GM18520 (cell line): ENCODE results near the gene BABAM2.

Experiments
- ATAC-seq: cut with Tn5 transposase; IDR thresholded peaks from one replicate; pipeline ENCODE4 v1.9.1; 2021; ENCODE audit not compliant: unreplicated experiment

The BABAM2 gene

DNA sequence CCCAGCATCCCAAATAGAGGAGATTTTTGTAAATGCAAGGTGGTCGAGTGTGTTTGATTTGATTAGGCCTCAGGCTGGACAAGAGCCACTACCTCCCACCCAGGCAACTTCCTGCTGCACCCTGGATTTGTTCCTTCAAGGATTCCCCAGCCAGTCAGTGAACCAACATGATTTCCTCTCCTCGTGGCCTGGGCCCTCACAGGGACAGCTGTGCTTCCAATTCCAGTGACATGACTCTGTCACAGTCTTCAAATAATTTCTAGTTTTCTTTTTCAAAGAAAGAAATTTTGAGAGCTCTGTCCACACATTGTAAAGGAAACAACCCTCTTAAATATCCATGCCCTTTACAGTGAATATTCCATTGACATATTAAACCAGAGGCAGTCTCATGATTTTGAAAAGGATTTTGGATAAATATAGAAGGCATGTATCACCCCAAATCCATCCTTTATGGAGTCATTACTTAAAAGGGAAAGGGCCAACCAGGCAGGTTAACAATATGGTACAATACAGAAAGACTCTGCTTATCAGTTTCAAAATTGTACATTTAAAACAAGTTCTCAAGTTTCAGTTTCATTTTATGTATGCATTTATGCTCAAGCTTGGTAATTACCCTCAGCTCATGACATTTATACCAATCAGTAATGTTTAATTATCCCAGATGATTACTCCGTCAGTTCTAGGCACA is 380.8 kb downstream of the BABAM2 start:
- no peak for ATAC-seq

DNA sequence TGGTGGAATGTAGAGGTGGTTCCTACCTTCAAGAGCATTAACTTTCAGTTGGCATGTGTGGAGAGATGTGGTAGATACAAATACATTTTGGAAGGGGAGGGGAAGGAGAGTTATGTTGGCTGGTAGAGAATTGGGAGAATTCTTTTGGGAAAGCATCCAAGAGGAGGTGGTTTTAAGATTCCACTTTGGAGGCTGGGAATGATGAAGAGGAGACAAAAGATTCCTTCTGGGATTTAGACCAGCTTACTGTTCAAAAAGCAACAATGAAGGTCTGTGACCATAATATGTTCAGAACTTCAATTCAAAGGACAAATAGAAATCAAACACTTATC is 381.4 kb downstream of the BABAM2 start:
- no peak for ATAC-seq

DNA sequence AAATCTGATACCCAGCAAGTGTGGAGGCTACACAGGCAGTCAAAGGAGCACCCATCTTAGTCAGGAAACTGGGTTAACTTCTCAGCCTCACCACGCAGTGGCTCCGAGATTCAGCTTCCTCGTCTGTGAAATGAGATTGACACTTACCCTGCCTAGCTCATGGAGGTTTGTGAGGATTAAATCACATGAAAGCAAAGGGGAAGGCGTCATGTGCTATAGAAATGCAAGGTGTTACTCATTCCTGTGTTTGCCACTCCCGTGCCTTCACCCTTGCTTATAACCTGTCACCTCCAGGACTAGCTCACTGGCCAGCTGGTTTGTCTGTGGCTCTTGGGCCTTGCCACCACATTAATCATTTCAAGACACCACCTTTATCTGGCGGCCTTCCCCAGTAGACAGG is 383.2 kb downstream of the BABAM2 start:
- ATAC-seq: peak; percentile 51

- ATAC-seq: no peak
Observed at GRCh38 chr2:28274911-28275685, 384.6 kb downstream of the BABAM2 start.

DNA sequence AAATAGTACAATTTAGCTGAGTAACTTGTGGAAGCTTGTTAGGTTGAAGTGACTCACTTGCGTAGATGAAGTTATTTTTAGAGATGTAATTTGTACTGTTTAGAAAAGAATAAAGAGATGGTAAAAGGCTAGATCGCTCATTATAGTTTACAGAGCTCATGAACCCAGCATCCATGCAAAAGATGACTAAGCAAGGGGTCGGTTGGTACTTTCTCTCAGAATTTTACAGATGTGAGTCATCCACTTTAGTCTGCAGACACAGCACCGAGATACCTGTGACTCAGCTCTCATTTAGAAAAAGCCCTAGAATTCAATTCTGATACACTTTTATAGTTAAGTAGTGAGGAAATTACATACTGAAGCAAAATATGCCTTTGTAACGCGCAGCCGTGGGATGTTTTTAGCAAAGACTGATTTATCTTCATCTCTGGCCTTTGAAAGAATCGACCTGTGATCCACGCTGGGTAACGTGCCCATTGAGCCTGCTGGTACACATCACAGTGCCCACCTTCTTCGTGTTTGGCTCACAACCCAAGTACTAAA is 385.6 kb downstream of the BABAM2 start:
- no peak for ATAC-seq

GRCh38 chr2:28276807-28277206 is 386.3 kb downstream of the BABAM2 start:
- no peak for ATAC-seq

DNA sequence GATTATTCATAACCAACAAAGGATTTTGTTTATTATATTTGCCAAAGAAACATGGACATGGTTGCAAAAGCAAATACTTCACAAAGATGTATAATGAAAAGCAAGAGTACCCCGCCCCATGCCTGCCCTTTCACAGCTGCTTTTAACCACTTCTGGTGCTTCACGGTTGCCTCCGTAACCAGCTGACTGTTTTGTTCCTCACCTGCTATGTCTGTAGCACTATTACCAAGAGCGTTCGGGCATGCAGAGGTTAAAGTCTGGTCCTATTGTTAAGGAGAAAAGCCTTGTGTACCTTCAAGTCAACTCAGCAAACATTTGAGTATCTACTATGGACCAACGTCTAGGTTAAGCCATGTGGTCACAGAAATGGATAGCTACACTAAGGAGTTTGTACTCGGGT is 386.9 kb downstream of the BABAM2 start:
- ATAC-seq: no peak

- ATAC-seq: no peak
Observed at GRCh38 chr2:28279371-28279770, 388.8 kb downstream of the BABAM2 start.

GRCh38 chr2:28280619-28281018 is 390.1 kb downstream of the BABAM2 start:
- ATAC-seq: no peak

DNA sequence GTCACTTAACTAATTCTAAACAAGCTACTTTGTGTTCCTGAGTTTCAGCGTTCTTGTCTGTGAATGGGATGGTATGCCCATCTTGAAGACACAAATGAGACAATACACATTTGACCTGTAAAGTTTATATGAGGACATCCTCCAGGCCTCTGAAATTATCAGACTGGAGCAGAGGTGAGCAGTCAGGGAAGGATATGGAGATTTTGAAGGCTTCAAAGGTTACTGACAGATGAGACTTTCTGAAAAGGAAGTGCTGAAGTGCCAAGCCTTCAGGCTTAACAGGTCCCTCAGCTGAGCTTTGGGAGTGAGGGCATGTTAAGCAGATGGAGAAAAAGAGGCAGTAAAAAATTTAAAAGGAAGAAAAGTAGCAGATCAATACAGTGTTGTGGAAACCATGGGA is 391.2 kb downstream of the BABAM2 start:
- no peak for ATAC-seq

GRCh38 chr2:28282248-28282647 is 391.7 kb downstream of the BABAM2 start:
- no peak for ATAC-seq

DNA sequence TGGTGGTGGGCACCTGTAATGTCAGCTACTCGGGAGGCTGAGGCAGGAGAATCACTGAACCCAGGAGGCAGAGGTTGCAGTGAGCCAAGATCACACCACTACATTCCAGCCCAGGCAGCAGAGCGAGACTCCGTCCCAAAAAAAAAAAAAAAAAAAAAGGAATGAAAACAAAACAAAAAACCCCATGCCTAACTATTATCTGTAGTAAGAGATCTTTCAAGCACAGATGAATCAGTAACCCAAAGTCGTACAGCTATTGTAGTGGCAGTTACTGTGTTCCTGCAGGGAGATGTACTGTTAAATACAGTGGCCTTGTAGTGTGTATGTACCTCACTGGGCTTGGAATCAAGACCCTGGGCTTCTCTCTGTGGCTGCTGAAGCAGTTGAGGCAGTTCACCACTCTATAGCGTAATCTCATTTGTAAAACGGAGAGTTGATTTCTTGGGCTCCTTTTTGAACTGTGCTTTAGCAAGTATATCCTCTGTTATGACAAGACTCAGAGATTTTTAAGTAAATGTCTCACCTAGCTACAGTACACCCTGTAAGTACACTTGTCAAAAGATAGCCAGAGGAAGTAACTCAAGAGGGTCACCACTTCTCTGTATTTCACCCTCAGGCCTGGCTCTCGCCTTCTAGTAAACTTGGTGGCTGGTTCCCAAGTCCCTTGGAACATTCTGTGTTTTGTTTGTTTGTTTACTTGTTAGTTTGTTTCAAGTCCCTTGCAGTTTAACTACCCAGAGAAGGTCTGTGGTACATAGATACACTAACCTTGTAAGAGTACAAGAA is 392.5 kb downstream of the BABAM2 start:
- no peak for ATAC-seq

DNA sequence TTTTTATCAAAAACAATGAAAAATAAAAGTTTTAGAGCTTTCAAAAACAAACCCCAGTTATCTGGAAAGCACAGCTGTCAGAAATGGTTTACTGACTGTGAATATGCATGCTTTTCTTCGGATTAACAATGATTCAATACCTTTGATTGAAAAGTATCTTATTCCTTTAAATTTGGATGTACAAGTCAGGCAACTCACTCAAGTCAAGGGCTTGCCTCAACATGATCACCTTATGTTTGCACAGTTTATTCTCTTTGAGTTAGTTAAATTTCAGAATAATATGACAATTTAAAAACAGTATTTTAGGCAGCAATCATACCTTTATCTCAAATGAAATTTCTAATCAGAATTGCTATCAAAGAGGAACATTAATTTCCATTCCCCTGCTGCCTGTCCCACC is 393.3 kb downstream of the BABAM2 start:
- ATAC-seq: no peak

DNA sequence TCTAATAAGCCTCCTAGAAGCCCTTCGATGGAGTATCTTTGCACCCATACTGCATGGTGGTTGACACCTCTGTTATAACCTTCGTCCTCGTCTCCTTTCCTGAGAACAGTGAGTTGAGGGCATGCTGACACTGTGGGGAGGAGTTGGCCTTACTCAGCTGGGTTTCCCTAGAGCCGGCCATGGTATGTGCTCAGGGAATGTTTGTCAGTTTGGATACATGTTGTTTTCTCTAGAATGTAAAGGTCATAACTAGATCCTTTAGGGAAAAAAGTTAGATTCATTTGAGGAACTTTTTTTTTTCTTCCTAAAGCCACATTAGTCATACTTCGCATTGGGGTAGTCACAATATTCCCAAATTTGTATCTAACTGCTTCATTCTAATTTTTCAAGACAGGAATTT is 396.1 kb downstream of the BABAM2 start:
- no peak for ATAC-seq

DNA sequence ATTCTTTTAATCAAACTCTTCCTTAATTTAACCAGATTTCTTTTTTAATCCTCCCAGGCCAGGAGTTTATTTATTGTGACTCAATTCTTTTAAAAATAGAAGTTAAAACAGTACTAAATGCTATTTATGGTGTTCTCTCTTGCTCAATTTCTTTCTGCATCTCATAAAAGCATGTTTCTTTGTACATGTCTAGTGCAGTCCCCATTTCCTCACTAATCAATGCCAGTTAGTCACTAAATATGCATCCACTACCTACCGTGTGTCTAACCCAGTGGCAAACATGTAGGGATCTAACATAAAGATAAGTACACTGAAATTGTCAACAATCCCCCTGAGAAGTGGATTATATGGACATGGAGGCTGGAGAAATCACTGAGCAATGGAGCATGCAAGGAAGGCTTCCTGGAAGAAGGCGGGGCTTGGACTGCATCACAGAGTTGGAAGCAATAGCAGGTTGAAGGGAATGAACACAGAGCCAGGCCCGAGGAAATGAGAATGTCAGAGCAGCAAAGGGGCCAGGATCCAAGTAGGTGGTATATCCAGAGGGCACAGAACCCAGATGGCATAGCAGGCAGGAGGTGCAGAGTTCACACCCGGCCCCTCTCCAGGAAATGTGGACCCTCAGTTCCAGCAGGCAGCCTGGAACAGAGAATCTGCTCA is 396.9 kb downstream of the BABAM2 start:
- no peak for ATAC-seq

DNA sequence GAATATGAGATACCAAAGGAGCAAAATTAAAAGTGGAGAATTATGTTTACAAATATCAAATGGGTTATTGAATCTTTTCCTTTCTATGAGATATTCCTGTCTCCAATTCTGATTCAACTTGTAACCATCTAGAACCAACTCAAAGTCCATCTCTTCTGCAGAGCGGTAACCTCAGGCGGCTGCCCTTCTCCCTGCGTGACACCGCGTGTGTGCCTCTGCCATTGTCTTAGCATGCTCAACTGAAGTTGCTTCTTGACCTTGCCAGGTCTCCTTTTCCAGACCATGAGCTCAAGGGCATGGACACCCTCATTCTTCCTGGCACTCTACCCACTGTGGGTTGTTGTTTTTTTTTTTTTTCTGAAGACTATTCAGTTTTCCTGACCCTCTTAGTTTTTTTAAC is 398.1 kb downstream of the BABAM2 start:
- ATAC-seq: no peak

- no peak for ATAC-seq
Observed at GRCh38 chr2:28291811-28292440, 401.4 kb downstream of the BABAM2 start.

DNA sequence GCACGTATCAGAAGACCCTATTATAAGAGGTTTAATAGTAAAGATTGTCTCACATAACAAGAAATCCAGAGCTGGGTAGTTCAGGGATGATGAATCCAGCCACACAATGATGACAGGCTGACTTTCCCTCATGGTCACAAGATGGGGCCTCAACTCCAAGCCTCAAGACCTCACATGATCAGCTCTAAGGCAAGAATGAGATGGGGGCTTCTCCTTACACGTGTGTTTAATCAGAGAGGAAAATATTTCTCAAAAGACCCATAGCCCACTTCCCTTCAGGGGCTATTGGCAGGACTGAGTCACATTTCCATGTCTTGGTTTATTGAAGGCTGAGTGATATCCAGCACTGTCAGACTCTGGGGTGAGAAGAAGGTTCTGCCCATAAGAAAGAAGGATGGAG is 402.0 kb downstream of the BABAM2 start:
- no peak for ATAC-seq

GRCh38 chr2:28293416-28293815 is 402.9 kb downstream of the BABAM2 start:
- ATAC-seq: no peak

GRCh38 chr2:28294451-28294850 is 403.9 kb downstream of the BABAM2 start:
- ATAC-seq: no peak

GRCh38 chr2:28296243-28296642 is 405.7 kb downstream of the BABAM2 start:
- ATAC-seq: no peak
